Measurements from ENCODE around the gene PPP1R26.

DNA sequence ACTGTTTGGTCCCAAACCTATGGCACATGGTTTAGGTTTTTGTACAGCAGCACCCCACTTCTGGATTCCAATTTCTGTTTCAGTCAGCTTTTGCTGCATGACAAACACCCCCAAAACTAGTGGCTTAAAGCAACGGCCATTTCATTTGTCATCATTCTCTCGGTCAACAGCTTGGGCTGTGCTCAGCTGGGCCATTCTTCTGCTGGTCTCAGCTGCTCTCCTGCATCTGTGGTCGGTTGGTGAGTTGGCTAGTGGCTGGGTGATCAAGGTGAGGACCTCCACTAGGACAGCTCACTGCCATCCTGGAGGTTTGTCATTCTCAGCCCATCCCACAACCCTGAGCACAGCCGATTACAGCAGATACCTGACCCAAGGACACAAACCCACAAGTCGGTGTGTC lies 24.8 kb upstream of the PPP1R26 start:
- TF ChIP-seq ZNF83 (CRISPR knock-in tag; IDR thresholded peaks at IDR 0.05; ENCODE audit: borderline replicate concordance) (no peak), RNF2 (conservative IDR thresholded peaks at IDR 0.05; ENCODE audit: low read depth) (no peak), EZH2 (conservative IDR thresholded peaks at IDR 0.05; ENCODE audit: low read depth, low read length) (no peak), POLR2AphosphoS2 (IDR thresholded peaks at IDR 0.05; ENCODE audit: low read depth, low read length) (no peak), NPAS2 (CRISPR knock-in tag; IDR thresholded peaks at IDR 0.05; ENCODE audit: borderline replicate concordance) (no peak), ARID2 (CRISPR knock-in tag; IDR thresholded peaks at IDR 0.05; ENCODE audit: borderline replicate concordance) (no peak), EP300 (IDR thresholded peaks at IDR 0.05; ENCODE audit: low read depth in 2 of 2, low read length in 2 of 2) (no peak), EP300 (CRISPR knock-in tag; IDR thresholded peaks at IDR 0.05; ENCODE audit: borderline replicate concordance) (no peak)
- TF ChIP-seq, protein P1, sequence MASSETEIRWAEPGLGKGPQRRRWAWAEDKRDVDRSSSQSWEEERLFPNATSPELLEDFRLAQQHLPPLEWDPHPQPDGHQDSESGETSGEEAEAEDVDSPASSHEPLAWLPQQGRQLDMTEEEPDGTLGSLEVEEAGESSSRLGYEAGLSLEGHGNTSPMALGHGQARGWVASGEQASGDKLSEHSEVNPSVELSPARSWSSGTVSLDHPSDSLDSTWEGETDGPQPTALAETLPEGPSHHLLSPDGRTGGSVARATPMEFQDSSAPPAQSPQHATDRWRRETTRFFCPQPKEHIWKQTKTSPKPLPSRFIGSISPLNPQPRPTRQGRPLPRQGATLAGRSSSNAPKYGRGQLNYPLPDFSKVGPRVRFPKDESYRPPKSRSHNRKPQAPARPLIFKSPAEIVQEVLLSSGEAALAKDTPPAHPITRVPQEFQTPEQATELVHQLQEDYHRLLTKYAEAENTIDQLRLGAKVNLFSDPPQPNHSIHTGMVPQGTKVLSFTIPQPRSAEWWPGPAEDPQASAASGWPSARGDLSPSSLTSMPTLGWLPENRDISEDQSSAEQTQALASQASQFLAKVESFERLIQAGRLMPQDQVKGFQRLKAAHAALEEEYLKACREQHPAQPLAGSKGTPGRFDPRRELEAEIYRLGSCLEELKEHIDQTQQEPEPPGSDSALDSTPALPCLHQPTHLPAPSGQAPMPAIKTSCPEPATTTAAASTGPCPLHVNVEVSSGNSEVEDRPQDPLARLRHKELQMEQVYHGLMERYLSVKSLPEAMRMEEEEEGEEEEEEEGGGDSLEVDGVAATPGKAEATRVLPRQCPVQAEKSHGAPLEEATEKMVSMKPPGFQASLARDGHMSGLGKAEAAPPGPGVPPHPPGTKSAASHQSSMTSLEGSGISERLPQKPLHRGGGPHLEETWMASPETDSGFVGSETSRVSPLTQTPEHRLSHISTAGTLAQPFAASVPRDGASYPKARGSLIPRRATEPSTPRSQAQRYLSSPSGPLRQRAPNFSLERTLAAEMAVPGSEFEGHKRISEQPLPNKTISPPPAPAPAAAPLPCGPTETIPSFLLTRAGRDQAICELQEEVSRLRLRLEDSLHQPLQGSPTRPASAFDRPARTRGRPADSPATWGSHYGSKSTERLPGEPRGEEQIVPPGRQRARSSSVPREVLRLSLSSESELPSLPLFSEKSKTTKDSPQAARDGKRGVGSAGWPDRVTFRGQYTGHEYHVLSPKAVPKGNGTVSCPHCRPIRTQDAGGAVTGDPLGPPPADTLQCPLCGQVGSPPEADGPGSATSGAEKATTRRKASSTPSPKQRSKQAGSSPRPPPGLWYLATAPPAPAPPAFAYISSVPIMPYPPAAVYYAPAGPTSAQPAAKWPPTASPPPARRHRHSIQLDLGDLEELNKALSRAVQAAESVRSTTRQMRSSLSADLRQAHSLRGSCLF (CRISPR knock-in tag; IDR thresholded peaks at IDR 0.05; ENCODE audit: borderline replicate concordance), result no peak
- TF ChIP-seq, protein P2, sequence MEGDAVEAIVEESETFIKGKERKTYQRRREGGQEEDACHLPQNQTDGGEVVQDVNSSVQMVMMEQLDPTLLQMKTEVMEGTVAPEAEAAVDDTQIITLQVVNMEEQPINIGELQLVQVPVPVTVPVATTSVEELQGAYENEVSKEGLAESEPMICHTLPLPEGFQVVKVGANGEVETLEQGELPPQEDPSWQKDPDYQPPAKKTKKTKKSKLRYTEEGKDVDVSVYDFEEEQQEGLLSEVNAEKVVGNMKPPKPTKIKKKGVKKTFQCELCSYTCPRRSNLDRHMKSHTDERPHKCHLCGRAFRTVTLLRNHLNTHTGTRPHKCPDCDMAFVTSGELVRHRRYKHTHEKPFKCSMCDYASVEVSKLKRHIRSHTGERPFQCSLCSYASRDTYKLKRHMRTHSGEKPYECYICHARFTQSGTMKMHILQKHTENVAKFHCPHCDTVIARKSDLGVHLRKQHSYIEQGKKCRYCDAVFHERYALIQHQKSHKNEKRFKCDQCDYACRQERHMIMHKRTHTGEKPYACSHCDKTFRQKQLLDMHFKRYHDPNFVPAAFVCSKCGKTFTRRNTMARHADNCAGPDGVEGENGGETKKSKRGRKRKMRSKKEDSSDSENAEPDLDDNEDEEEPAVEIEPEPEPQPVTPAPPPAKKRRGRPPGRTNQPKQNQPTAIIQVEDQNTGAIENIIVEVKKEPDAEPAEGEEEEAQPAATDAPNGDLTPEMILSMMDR (CRISPR knock-in tag; IDR thresholded peaks at IDR 0.05), result no peak
- TF ChIP-seq, protein P3, sequence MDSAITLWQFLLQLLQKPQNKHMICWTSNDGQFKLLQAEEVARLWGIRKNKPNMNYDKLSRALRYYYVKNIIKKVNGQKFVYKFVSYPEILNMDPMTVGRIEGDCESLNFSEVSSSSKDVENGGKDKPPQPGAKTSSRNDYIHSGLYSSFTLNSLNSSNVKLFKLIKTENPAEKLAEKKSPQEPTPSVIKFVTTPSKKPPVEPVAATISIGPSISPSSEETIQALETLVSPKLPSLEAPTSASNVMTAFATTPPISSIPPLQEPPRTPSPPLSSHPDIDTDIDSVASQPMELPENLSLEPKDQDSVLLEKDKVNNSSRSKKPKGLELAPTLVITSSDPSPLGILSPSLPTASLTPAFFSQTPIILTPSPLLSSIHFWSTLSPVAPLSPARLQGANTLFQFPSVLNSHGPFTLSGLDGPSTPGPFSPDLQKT (CRISPR knock-in tag; IDR thresholded peaks at IDR 0.05; ENCODE audit: borderline replicate concordance), result no peak

Data from HepG2 (cell line).